GM20000 (cell line): ENCODE data around the gene SDC3.
"Not testable (repeated sequence)": the region's sequence is repeated elsewhere in the genome, so short reads cannot be mapped to it uniquely, and the experiment has no call there.

Experiments
- DNase-seq: peaks from one replicate; pipeline ENCODE4 v3.0.0; 2012; ENCODE audit warnings: low spot score
- CTCF ChIP-seq: IDR thresholded peaks from 2 replicates; pipeline ENCODE4 v1.5.1; 2012; ENCODE audit warnings: mild to moderate bottlenecking, control low read depth; ENCODE audit errors: extremely low read depth, missing control alignments

The SDC3 gene

GRCh38 chr1:30950053-30950452 lies 41.5 kb upstream of the SDC3 start:
- DNase-seq: no peak
- TF ChIP-seq CTCF: no peak

- DNase-seq: not testable (repeated sequence)
Observed at GRCh38 chr1:30949487-30949838, 40.9 kb upstream of the SDC3 start.

GRCh38 chr1:30948813-30949486 lies 40.4 kb upstream of the SDC3 start:
- not testable (repeated sequence) for DNase-seq

GRCh38 chr1:30948278-30948677 lies 39.7 kb upstream of the SDC3 start:
- DNase-seq: no peak
- TF ChIP-seq CTCF: no peak

- no peak for DNase-seq
- TF ChIP-seq CTCF: no peak
Observed at GRCh38 chr1:30947212-30947611, 38.7 kb upstream of the SDC3 start.

- no peak for DNase-seq
- no peak for TF ChIP-seq CTCF
Observed at GRCh38 chr1:30942326-30942963, 33.9 kb upstream of the SDC3 start.

GRCh38 chr1:30940541-30940940 lies 32.0 kb upstream of the SDC3 start:
- no peak for TF ChIP-seq CTCF
- no peak for DNase-seq

GRCh38 chr1:30936541-30937171 lies 28.1 kb upstream of the SDC3 start:
- no peak for TF ChIP-seq CTCF
- DNase-seq: no peak

GRCh38 chr1:30935758-30936157 lies 27.2 kb upstream of the SDC3 start:
- DNase-seq: not testable (repeated sequence)
